Rectal smooth muscle tissue (tissue), 1 donor: ENCODE data around the gene PRDM8.
"Not testable (repeated sequence)": the region's sequence is repeated elsewhere in the genome, so short reads cannot be mapped to it uniquely, and the experiment has no call there.

Experiments
- H3K27ac ChIP-seq: one replicate; pipeline ENCODE4 v1.7.0; 2013; ENCODE audit warnings: low read depth, low read length, inconsistent platforms
- H3K27me3 ChIP-seq: one replicate; pipeline ENCODE4 v1.7.0; 2013; ENCODE audit warnings: low read length; ENCODE audit not compliant: control insufficient read depth, insufficient read depth
- H3K36me3 ChIP-seq: one replicate; pipeline ENCODE4 v1.7.0; 2013; ENCODE audit warnings: low read length; ENCODE audit not compliant: control insufficient read depth, insufficient read depth
- H3K4me1 ChIP-seq: one replicate; pipeline ENCODE4 v1.7.0; 2013; ENCODE audit warnings: low read length; ENCODE audit not compliant: control insufficient read depth, insufficient read depth
- H3K4me3 ChIP-seq: one replicate; pipeline ENCODE4 v1.7.0; 2013; ENCODE audit warnings: low read length
- H3K9ac ChIP-seq: one replicate; pipeline ENCODE4 v1.7.0; 2013; ENCODE audit warnings: low read length

PRDM8 gene

GRCh38 chr4:80228460-80228859 lies 31.2 kb downstream of the PRDM8 start:
- H3K36me3 ChIP-seq = no peaks in the 10 kb centered on the region
- no peak overlapping the region for H3K9ac ChIP-seq
- no peaks in the 10 kb centered on the region for H3K27me3 ChIP-seq
- H3K4me1 ChIP-seq = no peaks in the 10 kb centered on the region
- H3K27ac ChIP-seq = no peak overlapping the region
- H3K4me3 ChIP-seq = no peak overlapping the region

DNA sequence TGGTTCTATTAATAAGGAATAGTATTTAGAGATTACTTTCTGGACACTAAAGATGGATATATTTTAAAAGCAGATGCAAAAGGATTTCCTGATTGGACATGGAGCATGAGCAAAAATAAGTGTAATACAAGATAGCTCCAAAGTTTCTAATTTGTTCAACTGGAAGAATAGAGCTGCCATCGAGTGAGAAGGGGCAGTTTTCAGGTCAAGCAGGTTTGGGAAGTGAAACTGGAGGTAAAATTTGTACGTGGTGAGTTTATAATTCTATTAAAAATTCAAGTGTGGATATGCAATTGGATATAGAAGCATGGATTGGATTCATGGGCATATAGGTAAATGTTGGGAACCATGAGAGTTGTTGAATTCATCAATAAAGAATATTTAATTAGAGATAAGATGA lies 31.8 kb downstream of the PRDM8 start:
- no peak overlapping the region for H3K4me3 ChIP-seq
- no peaks in the 10 kb centered on the region for H3K27me3 ChIP-seq
- H3K9ac ChIP-seq = no peak overlapping the region
- no peak overlapping the region for H3K27ac ChIP-seq
- H3K4me1 ChIP-seq = no peaks in the 10 kb centered on the region
- H3K36me3 ChIP-seq = no peaks in the 10 kb centered on the region

DNA sequence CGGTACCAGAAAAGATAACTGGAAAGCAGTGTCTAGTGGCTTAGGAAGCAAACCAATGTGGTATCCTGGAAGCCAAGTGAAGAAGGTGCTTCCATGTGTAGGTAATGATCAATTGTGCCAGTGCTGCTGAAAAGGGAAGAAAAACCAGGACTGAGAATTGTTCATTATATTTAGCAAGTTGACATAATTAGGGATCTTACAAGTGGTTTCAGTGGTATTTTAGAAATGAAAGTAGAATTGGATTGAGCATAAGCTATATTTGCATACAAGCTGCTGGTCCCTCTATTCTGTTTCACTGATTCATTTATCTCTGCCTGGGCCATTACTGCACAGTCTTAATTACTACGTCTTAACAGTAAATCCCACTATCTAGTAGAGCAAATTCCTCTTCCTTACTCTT lies 32.3 kb downstream of the PRDM8 start:
- H3K9ac ChIP-seq = no peak overlapping the region
- H3K27me3 ChIP-seq = no peaks in the 10 kb centered on the region
- H3K4me3 ChIP-seq = no peak overlapping the region
- H3K4me1 ChIP-seq = no peaks in the 10 kb centered on the region
- no peaks in the 10 kb centered on the region for H3K36me3 ChIP-seq
- no peak overlapping the region for H3K27ac ChIP-seq

DNA sequence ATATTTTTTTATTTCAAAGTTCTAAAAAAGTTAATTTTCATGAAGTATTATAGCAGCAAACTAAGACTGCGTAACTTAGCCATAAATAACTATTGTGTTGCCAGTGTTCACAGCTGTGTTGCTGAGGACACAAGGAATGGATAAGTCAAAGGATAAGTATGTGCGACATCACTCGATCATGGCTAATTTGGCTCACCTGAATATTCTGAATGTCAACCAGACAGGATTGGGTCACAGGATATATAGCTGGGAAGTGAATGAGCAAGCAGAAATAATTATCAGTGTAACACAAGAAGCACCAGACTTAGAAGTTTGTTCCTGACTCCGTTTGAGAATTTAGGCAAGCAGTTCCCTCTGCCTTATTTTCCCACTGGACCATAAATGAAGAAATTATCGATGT lies 33.9 kb downstream of the PRDM8 start:
- Histone ChIP-seq H3K4me1 (no peaks in the 10 kb centered on the region), H3K27ac (no peak overlapping the region), H3K4me3 (no peak overlapping the region), H3K36me3 (no peaks in the 10 kb centered on the region), H3K27me3 (no peaks in the 10 kb centered on the region), H3K9ac (no peak overlapping the region)

DNA sequence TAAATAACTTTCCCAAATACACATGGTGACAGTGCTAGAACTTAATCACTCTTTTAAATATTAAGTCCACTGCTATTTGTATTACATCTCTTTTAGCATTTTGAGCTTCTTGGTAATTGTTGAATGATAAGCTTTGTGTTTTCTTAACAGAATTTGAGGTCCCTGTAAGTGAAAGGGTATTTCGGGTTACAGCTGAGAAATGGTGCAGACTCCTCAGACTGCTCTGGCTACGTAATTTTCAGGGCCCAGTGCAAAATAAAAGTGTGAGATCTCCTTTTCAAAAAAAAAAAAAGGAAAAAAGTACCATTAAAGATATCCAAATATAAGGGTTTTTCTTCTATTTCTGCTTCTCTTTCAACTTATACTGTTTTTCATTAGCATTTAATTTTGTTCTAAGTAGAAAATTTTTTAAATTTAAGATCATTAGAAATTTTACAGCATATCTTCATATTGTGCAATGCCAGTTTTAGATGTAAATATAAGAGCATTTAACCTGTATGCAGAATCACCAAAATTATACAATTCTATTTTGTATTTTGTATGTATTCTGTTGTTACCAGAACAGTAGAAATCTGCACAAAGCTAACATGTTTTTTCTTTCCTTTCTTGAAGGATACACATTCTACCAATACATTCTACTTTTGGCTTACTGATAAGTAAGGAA lies 35.5 kb downstream of the PRDM8 start:
- H3K27ac ChIP-seq = no peak overlapping the region
- no peak overlapping the region for H3K9ac ChIP-seq
- H3K36me3 ChIP-seq = no peaks in the 10 kb centered on the region
- H3K4me1 ChIP-seq = no peaks in the 10 kb centered on the region
- no peak overlapping the region for H3K4me3 ChIP-seq
- no peaks in the 10 kb centered on the region for H3K27me3 ChIP-seq

GRCh38 chr4:80233390-80233789 lies 36.1 kb downstream of the PRDM8 start:
- H3K4me1 ChIP-seq = no peaks in the 10 kb centered on the region
- H3K27me3 ChIP-seq = no peaks in the 10 kb centered on the region
- H3K27ac ChIP-seq = no peak overlapping the region
- no peak overlapping the region for H3K9ac ChIP-seq
- H3K4me3 ChIP-seq = no peak overlapping the region
- no peaks in the 10 kb centered on the region for H3K36me3 ChIP-seq

DNA sequence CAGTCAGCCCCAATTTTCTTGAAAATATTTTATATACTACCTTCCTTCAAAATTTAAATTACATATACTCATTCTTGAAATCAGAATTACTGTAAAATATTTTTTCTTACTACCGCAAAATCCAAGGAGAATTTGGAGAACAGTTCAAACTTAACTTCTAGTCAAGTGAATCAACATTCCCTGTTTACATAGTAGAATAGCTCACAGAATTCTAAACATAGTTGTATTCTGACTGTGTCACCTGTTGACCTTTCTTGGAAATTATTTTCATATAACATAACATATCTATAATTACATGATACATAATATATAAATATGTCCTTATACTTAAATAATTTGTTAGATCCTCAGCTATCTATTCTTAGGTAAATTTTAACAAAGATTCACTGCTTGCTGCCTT lies 38.1 kb downstream of the PRDM8 start:
- H3K9ac ChIP-seq = no peak overlapping the region
- no peaks in the 10 kb centered on the region for H3K27me3 ChIP-seq
- H3K27ac ChIP-seq = no peak overlapping the region
- no peak overlapping the region for H3K4me3 ChIP-seq
- no peaks in the 10 kb centered on the region for H3K4me1 ChIP-seq
- no peaks in the 10 kb centered on the region for H3K36me3 ChIP-seq

DNA sequence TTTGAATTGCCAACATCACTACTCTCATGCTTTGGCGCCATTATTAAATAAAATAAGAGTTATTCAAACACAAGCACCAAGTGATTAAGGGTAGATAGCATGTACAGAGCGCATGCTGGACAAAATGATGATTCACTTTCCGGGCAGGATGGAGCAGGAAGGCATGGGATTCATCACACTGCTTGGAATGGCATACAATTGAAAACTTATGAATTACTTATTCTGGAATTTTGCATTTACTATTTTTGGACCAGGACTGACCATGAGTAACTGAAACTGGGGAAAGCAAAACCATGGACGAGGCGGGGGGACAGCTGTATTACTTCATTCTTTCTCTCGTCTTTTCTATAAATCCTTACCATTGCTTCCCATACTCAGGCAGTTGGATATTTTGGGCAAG lies 40.7 kb downstream of the PRDM8 start:
- H3K4me3 ChIP-seq = no peak overlapping the region
- H3K36me3 ChIP-seq = no peaks in the 10 kb centered on the region
- no peak overlapping the region for H3K27ac ChIP-seq
- no peaks in the 10 kb centered on the region for H3K27me3 ChIP-seq
- no peak overlapping the region for H3K9ac ChIP-seq
- H3K4me1 ChIP-seq = no peaks in the 10 kb centered on the region

- no peak overlapping the region for H3K4me3 ChIP-seq
- no peaks in the 10 kb centered on the region for H3K27me3 ChIP-seq
- H3K27ac ChIP-seq = no peak overlapping the region
- no peaks in the 10 kb centered on the region for H3K4me1 ChIP-seq
- no peaks in the 10 kb centered on the region for H3K36me3 ChIP-seq
- H3K9ac ChIP-seq = no peak overlapping the region
Measured at GRCh38 chr4:80239480-80240150, 42.3 kb downstream of the PRDM8 start.

DNA sequence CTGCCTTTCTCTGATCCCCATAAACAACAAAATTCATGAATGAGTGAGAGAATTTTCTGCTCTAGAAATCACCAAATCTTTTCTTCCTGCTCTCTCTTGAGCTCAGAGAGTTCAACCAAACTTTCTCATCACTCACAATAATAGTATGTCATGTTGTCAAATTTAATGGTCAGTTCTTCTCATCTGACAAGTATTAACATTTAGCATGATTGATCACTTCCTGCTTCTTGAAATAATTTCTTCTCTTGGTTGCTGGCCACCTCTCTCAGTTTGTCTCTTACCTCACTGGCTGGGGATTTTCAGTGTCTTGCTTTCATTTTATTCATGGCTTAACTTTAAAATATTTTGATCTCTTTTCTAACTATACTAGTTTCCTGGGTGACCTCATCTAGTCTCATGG lies 43.7 kb downstream of the PRDM8 start:
- no peaks in the 10 kb centered on the region for H3K36me3 ChIP-seq
- no peak overlapping the region for H3K4me3 ChIP-seq
- no peaks in the 10 kb centered on the region for H3K27me3 ChIP-seq
- H3K27ac ChIP-seq = no peak overlapping the region
- H3K9ac ChIP-seq = no peak overlapping the region
- H3K4me1 ChIP-seq = no peaks in the 10 kb centered on the region

DNA sequence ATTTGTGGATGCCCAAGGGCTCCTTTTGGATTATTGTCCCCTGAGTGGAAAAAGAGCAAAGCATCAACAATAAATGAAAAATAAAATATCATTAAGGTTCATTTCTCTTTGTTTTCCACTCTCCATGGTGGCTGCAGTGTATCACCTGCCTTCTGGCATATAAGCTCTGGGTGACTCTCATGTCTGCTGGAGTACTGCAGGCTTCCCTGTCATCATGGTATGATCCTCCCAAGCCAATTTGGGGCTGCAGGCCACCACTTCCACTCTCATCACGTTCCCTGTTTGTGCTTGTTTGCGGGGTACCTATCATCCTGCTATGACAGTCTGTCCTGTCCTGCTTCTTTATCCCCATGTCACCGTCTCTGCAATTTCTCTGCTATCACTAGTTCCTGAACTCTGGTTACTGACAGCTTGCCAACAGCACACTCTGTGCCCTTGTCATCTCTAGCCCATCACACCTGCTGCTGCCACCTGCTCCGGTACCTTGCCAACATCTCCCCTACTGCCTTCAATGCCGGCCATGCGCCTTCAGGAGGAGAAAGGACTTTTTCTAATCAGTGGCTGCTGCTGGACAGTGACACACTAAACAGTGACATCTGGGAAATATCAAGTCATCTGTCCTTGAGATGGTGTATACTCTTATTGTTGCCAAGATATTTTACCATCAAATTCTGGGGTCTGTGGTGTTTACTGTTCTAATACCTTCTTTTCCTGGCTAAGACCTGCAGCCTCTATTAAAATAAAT lies 46.1 kb downstream of the PRDM8 start:
- Histone ChIP-seq H3K9ac (no peak overlapping the region), H3K36me3 (no peaks in the 10 kb centered on the region), H3K4me1 (no peaks in the 10 kb centered on the region), H3K27me3 (no peaks in the 10 kb centered on the region), H3K27ac (no peak overlapping the region), H3K4me3 (no peak overlapping the region)

DNA sequence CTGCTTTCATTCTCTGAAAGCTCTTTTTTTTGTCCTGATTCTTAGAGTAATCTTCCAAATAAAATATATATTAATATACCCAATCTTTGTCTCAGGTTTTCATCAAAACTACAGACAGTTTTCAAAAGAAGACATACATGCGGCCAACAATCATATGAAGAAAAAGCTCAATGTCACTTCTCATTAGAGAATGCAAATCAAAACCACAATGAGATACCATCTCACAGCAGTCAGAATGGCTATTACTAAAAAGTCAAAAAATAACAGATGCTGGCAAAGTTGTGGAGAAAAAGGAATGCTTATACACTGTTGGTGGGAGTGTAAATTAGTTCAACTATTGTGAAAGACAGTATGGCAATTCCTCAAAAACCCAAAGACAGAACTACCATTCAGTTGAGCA lies 50.2 kb downstream of the PRDM8 start:
- H3K4me3 ChIP-seq, H3K9ac ChIP-seq, H3K4me1 ChIP-seq, H3K36me3 ChIP-seq, H3K27ac ChIP-seq, H3K27me3 ChIP-seq: not testable (repeated sequence)

DNA sequence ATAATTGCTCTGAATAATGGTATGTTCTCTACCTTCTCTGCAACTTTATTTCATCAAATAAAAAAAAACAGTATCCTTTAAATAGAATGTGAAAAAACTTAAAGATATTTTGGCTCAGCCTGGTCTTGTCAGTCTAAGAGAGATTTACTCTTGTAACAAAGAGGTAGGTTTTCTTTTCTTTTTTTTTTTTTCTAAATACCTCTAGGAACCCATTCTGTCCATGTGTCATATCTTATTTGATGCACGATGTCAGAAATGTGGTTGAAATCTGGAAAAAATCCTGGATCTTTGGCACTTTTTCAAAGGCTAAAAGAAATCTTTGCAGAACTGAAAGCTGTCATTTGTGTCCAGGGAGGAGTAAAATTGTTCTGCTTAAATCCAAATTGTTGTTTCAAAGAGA lies 51.8 kb downstream of the PRDM8 start:
- H3K9ac ChIP-seq = no peak overlapping the region
- H3K27ac ChIP-seq = no peak overlapping the region

More for the DNA sequence above, 51.8 kb downstream of the PRDM8 start:
- H3K36me3 ChIP-seq = no peaks in the 10 kb centered on the region
- H3K27me3 ChIP-seq = no peaks in the 10 kb centered on the region
- H3K4me3 ChIP-seq = no peak overlapping the region
- no peaks in the 10 kb centered on the region for H3K4me1 ChIP-seq
